Mesodermal cell (in vitro differentiated cells): ENCODE data around the gene RPS17.
"Not testable (repeated sequence)": the region's sequence is repeated elsewhere in the genome, so short reads cannot be mapped to it uniquely, and the experiment has no call there.

Source experiments
- H3K27ac ChIP-seq: 2 replicates; pipeline ENCODE4 v1.7.0; 2013; ENCODE audit warnings: mild to moderate bottlenecking, low read depth, low read length, moderate library complexity; ENCODE audit not compliant: severe bottlenecking
- H3K36me3 ChIP-seq: 2 replicates; pipeline ENCODE4 v1.7.1; 2013; ENCODE audit warnings: mild to moderate bottlenecking, low read length, moderate library complexity; ENCODE audit not compliant: control insufficient read depth, insufficient read depth
- H3K4me1 ChIP-seq: one replicate; pipeline ENCODE4 v1.7.1; 2013; ENCODE audit warnings: mild to moderate bottlenecking, low read length; ENCODE audit not compliant: insufficient read depth, control insufficient read depth, poor library complexity, severe bottlenecking
- H3K4me3 ChIP-seq: 2 replicates; pipeline ENCODE4 v1.7.0; 2013; ENCODE audit warnings: low read length, control low read depth, mild to moderate bottlenecking; ENCODE audit not compliant: insufficient read depth, poor library complexity, severe bottlenecking; ENCODE audit errors: extremely low read depth
- H3K9me3 ChIP-seq: 2 replicates; pipeline ENCODE4 v1.7.1; 2013; ENCODE audit warnings: mild to moderate bottlenecking, low read length, moderate library complexity; ENCODE audit not compliant: control insufficient read depth
- WGBS, 2 experiments: methylation state at CpG; one replicate each; pipeline ENCODE4 v1.1.5; 2013; ENCODE audit warnings: missing lambda C conversion rate in 2 of 2; ENCODE audit not compliant: insufficient coverage in 2 of 2; 5-methylcytosine and 5-hydroxymethylcytosine counted together

RPS17 gene

GRCh38 chr15:82507693-82508092 is 32.6 kb downstream of the RPS17 start:
- WGBS, 2 experiments, result no CpG with 5 or more reads among the region's 4 CpGs
- H3K36me3 ChIP-seq, H3K9me3 ChIP-seq, H3K4me3 ChIP-seq, H3K27ac ChIP-seq, H3K4me1 ChIP-seq: not testable (repeated sequence)

GRCh38 chr15:82507087-82507486 is 33.2 kb downstream of the RPS17 start:
- H3K9me3 ChIP-seq, H3K4me3 ChIP-seq, H3K36me3 ChIP-seq, H3K27ac ChIP-seq, H3K4me1 ChIP-seq: not testable (repeated sequence)
- WGBS, 2 experiments, result no CpG with 5 or more reads among the region's 1 CpG

- WGBS, 2 experiments, result no CpG with 5 or more reads among the region's 3 CpGs
These were observed 34.4 kb downstream of the RPS17 start for GRCh38 chr15:82505842-82506241.

GRCh38 chr15:82504074-82504473 is 36.2 kb downstream of the RPS17 start:
- H3K27ac ChIP-seq, H3K4me3 ChIP-seq, H3K36me3 ChIP-seq, H3K4me1 ChIP-seq, H3K9me3 ChIP-seq: not testable (repeated sequence)
- whole genome bisulfite sequencing, 2 experiments, result no CpG with 5 or more reads among the region's 3 CpGs

More at GRCh38 chr15:82505842-82506241, 34.4 kb downstream of the RPS17 start:
- H3K4me3 ChIP-seq, H3K36me3 ChIP-seq, H3K9me3 ChIP-seq, H3K4me1 ChIP-seq, H3K27ac ChIP-seq: not testable (repeated sequence)

- not testable (repeated sequence) for H3K9me3 ChIP-seq, H3K4me1 ChIP-seq, H3K27ac ChIP-seq, H3K36me3 ChIP-seq, H3K4me3 ChIP-seq
- 100% methylated on average over 1 of the region's 7 CpGs; no CpG with 5 or more reads in 1 of the 2 experiments for WGBS, 2 experiments
These were observed 37.4 kb downstream of the RPS17 start for GRCh38 chr15:82502700-82503339.

- H3K27ac ChIP-seq, H3K9me3 ChIP-seq, H3K4me1 ChIP-seq, H3K36me3 ChIP-seq, H3K4me3 ChIP-seq: not testable (repeated sequence)
- WGBS, 2 experiments, result no CpG with 5 or more reads among the region's 4 CpGs
These were observed 39.5 kb downstream of the RPS17 start for GRCh38 chr15:82500772-82501171.

GRCh38 chr15:82497978-82498377 is 42.3 kb downstream of the RPS17 start:
- not testable (repeated sequence) for H3K9me3 ChIP-seq, H3K27ac ChIP-seq, H3K36me3 ChIP-seq, H3K4me3 ChIP-seq, H3K4me1 ChIP-seq

- 50 to 61% methylated on average over 3 of the region's 4 CpGs for WGBS, 2 experiments
These were observed 52.0 kb downstream of the RPS17 start for GRCh38 chr15:82488250-82488649.

GRCh38 chr15:82487045-82487444 is 53.2 kb downstream of the RPS17 start:
- H3K27ac ChIP-seq, H3K4me1 ChIP-seq, H3K4me3 ChIP-seq, H3K9me3 ChIP-seq, H3K36me3 ChIP-seq: not testable (repeated sequence)
- 85 to 87% methylated on average over 4 of the region's 7 CpGs for WGBS, 2 experiments

More at GRCh38 chr15:82488250-82488649, 52.0 kb downstream of the RPS17 start:
- not testable (repeated sequence) for H3K9me3 ChIP-seq, H3K4me3 ChIP-seq, H3K27ac ChIP-seq, H3K4me1 ChIP-seq, H3K36me3 ChIP-seq
